HG03159 (cell line): Measurements from ENCODE around the gene CRNN.
A peak's percentile ranks its signal among the peaks of the same experiment; 100 is the strongest.

Experiments used
- ATAC-seq: cut with Tn5 transposase; IDR thresholded peaks from one replicate; pipeline ENCODE4 v1.9.1; 2021; ENCODE audit warnings: mild to moderate bottlenecking, moderate library complexity; ENCODE audit not compliant: unreplicated experiment

The CRNN gene

GRCh38 chr1:152413909-152414308 is at the start of gene CRNN:
Gene CRNN, minus strand, starts transcription at chr1:152414263. Its CDS starts 2,030 bp downstream, at chr1:152412233.
- no peak for ATAC-seq

GRCh38 chr1:152462636-152463035 is 48.6 kb upstream of the CRNN start:
- ATAC-seq = no peak

- ATAC-seq = no peak
These were observed 47.5 kb upstream of the CRNN start for GRCh38 chr1:152461544-152461943.

- no peak for ATAC-seq
These were observed 46.5 kb upstream of the CRNN start for GRCh38 chr1:152460529-152460899.

GRCh38 chr1:152459596-152460528 is 45.8 kb upstream of the CRNN start:
- peak; percentile 95 for ATAC-seq

- ATAC-seq = no peak
These were observed 44.5 kb upstream of the CRNN start for GRCh38 chr1:152458384-152459185.

GRCh38 chr1:152457561-152457960 is 43.5 kb upstream of the CRNN start:
- no peak for ATAC-seq

- no peak for ATAC-seq
These were observed 43.0 kb upstream of the CRNN start for GRCh38 chr1:152457071-152457470.

GRCh38 chr1:152451254-152451653 is 37.2 kb upstream of the CRNN start:
- ATAC-seq = no peak

GRCh38 chr1:152449661-152450060 is 35.6 kb upstream of the CRNN start:
- no peak for ATAC-seq

- ATAC-seq = no peak
These were observed 34.4 kb upstream of the CRNN start for GRCh38 chr1:152448496-152448895.

GRCh38 chr1:152448095-152448494 is 34.0 kb upstream of the CRNN start:
- no peak for ATAC-seq

GRCh38 chr1:152447484-152447883 is 33.4 kb upstream of the CRNN start:
- no peak for ATAC-seq

- no peak for ATAC-seq
These were observed 30.0 kb upstream of the CRNN start for GRCh38 chr1:152444045-152444444.

GRCh38 chr1:152442765-152443164 is 28.7 kb upstream of the CRNN start:
- no peak for ATAC-seq

- ATAC-seq = no peak
These were observed 28.2 kb upstream of the CRNN start for GRCh38 chr1:152442301-152442700.

- ATAC-seq = no peak
These were observed 27.7 kb upstream of the CRNN start for GRCh38 chr1:152441756-152442155.

- peak; percentile 97 for ATAC-seq
These were observed 26.8 kb upstream of the CRNN start for GRCh38 chr1:152440635-152441471.

GRCh38 chr1:152436593-152437496 is 22.8 kb upstream of the CRNN start:
- no peak for ATAC-seq

- no peak for ATAC-seq
These were observed 13.4 kb upstream of the CRNN start for GRCh38 chr1:152427458-152427857.
